CD14-positive monocyte (primary cell): ENCODE data around the gene PAX7. TPM values are rescaled to one million over a fixed set of nuclear protein-coding genes. Genes with fewer than 3 reads are reported as not detected.

Experiments
- DNase-seq, 3 donors: peaks; one replicate each; pipeline ENCODE4 v3.0.0-alpha.2; 2011 to 2022
- H2AFZ ChIP-seq: 2 replicates; pipeline ENCODE4 v1.6.0; 2012; ENCODE audit warnings: mild to moderate bottlenecking, low read depth, low read length, inconsistent platforms; ENCODE audit not compliant: insufficient read depth, poor library complexity, severe bottlenecking
- H3K27ac ChIP-seq, 2 donors: 1 replicate in 1 of 2; 2 replicates in 1 of 2; pipeline ENCODE4 v1.5.1; 2012 to 2013; ENCODE audit warnings: low read length in 2 of 2, control low read depth in 1 of 2, inconsistent platforms in 1 of 2, low read depth in 1 of 2, mild to moderate bottlenecking in 1 of 2
- H3K27me3 ChIP-seq, 2 donors: one replicate each; pipeline versions ENCODE4 v1.6.0 to v1.6.1; 2011 to 2013; ENCODE audit warnings: low read length in 2 of 2; ENCODE audit not compliant: control insufficient read depth in 2 of 2, insufficient read depth in 2 of 2
- H3K36me3 ChIP-seq, 2 donors: replicated peaks in 1 of 2; 1 replicate in 1 of 2; 2 replicates in 1 of 2; pipeline versions ENCODE4 v1.5.1 to v1.6.1; 2012 to 2013; ENCODE audit warnings: low read length in 2 of 2, control low read depth in 1 of 2, inconsistent platforms in 1 of 2, mild to moderate bottlenecking in 1 of 2; ENCODE audit not compliant: insufficient read depth in 2 of 2, control insufficient read depth in 1 of 2
- H3K4me1 ChIP-seq, 2 donors: 1 replicate in 1 of 2; 2 replicates in 1 of 2; pipeline versions ENCODE4 v1.5.1 to v1.6.1; 2012 to 2013; ENCODE audit warnings: low read length in 2 of 2, control low read depth in 1 of 2, inconsistent platforms in 1 of 2, mild to moderate bottlenecking in 1 of 2, moderate library complexity in 1 of 2; ENCODE audit not compliant: insufficient read depth in 2 of 2, control insufficient read depth in 1 of 2
- H3K4me2 ChIP-seq: replicated peaks from 2 replicates; pipeline ENCODE3; 2012; ENCODE audit warnings: low read length, moderate library complexity, mild to moderate bottlenecking; ENCODE audit not compliant: poor library complexity, severe bottlenecking; ENCODE audit errors: extremely low read depth
- H3K4me3 ChIP-seq, 3 experiments: fragments of 200-600 bp in 1 of 3; sonication (generic) in 1 of 3; replicated peaks in 1 of 3; 1 replicate in 2 of 3; 2 replicates in 1 of 3; pipeline ENCODE4 v1.5.1; 2011 to 2013; ENCODE audit warnings: low read length in 3 of 3, mild to moderate bottlenecking in 3 of 3, control low read depth in 2 of 3, low read depth in 2 of 3, inconsistent platforms in 1 of 3, moderate library complexity in 1 of 3
- H3K79me2 ChIP-seq: 2 replicates; pipeline ENCODE4 v1.6.0; 2012; ENCODE audit warnings: mild to moderate bottlenecking, control low read depth, inconsistent platforms, low read length, moderate library complexity; ENCODE audit not compliant: insufficient read depth
- H3K9ac ChIP-seq: 2 replicates; pipeline ENCODE4 v1.6.0; 2017; ENCODE audit warnings: low read length, mild to moderate bottlenecking; ENCODE audit not compliant: insufficient read depth, poor library complexity, severe bottlenecking
- H3K9me3 ChIP-seq, 2 donors: replicated peaks in 1 of 2; 1 replicate in 1 of 2; 2 replicates in 1 of 2; pipeline versions ENCODE4 v1.5.1 to v1.6.1; 2012 to 2013; ENCODE audit warnings: low read length in 2 of 2, control low read depth in 1 of 2; ENCODE audit not compliant: control insufficient read depth in 1 of 2, insufficient read depth in 1 of 2
- H4K20me1 ChIP-seq: 2 replicates; pipeline ENCODE4 v1.6.0; 2012; ENCODE audit warnings: mild to moderate bottlenecking, low read length, control low read depth, moderate library complexity; ENCODE audit not compliant: insufficient read depth
- H3K27ac Mint-ChIP-seq, 7 donors: one replicate each; pipeline ENCODE4 v1.8.0; 2020; ENCODE audit warnings: mild to moderate bottlenecking in 7 of 7, mixed read lengths in 7 of 7, moderate library complexity in 6 of 7, inconsistent platforms in 2 of 7
- H3K27me3 Mint-ChIP-seq, 3 donors: one replicate each; pipeline ENCODE4 v1.8.0; 2021 to 2022; ENCODE audit warnings: low read depth in 3 of 3, mild to moderate bottlenecking in 3 of 3, mixed read lengths in 3 of 3, moderate library complexity in 3 of 3, inconsistent platforms in 1 of 3
- H3K36me3 Mint-ChIP-seq, 2 donors: one replicate each; pipeline ENCODE4 v1.8.0; 2020; ENCODE audit warnings: mixed read lengths in 2 of 2, inconsistent platforms in 1 of 2, mild to moderate bottlenecking in 1 of 2
- H3K4me1 Mint-ChIP-seq: one replicate; pipeline ENCODE4 v1.8.0; 2020; ENCODE audit warnings: mild to moderate bottlenecking, mixed read lengths
- H3K4me3 Mint-ChIP-seq, 2 donors: one replicate each; pipeline ENCODE4 v1.8.0; 2020; ENCODE audit warnings: mild to moderate bottlenecking in 2 of 2, mixed read lengths in 2 of 2, moderate library complexity in 1 of 2
- H3K9me3 Mint-ChIP-seq, 7 donors: one replicate each; pipeline ENCODE4 v1.8.0; 2020 to 2022; ENCODE audit warnings: mixed read lengths in 7 of 7, mild to moderate bottlenecking in 6 of 7, moderate library complexity in 6 of 7, inconsistent platforms in 2 of 7
- WGBS: methylation state at CpG from one replicate; pipeline ENCODE4 v1.1.5; 2013; ENCODE audit warnings: missing lambda C conversion rate; ENCODE audit not compliant: insufficient coverage; 5-methylcytosine and 5-hydroxymethylcytosine counted together
- intact Hi-C, 2 donors: fragments of 100-400 bp; cut with micrococcal nuclease; formaldehyde crosslinking; loops; one replicate each; pipeline versions ENCODE4 v1.15.0 to v1.15.1; 2023
- polyA plus RNA-seq, 3 donors: library from polyadenylated mRNA; depleted of rRNA in 1 of 3; unstranded in 2 of 3; stranded (reverse) in 1 of 3; fragments of 300-500 nt in 2 of 3; fragments of >200 nt in 1 of 3; fragmentation: Illumina TruSeq in 2 of 3; gene quantifications; 1 replicate in 2 of 3; 2 replicates in 1 of 3; pipeline ENCODE4 v1.2.3, GENCODE V29; 2012 to 2021
- TF ChIP-seq, protein P1 (sequence below): fragments of 200-600 bp; IDR thresholded peaks from one replicate; pipeline ENCODE4 v1.8.0; 2022; ENCODE audit warnings: antibody characterized with exemption, mild to moderate bottlenecking

PAX7 gene
- polyA plus RNA-seq, 3 donors: not detected

DNA sequence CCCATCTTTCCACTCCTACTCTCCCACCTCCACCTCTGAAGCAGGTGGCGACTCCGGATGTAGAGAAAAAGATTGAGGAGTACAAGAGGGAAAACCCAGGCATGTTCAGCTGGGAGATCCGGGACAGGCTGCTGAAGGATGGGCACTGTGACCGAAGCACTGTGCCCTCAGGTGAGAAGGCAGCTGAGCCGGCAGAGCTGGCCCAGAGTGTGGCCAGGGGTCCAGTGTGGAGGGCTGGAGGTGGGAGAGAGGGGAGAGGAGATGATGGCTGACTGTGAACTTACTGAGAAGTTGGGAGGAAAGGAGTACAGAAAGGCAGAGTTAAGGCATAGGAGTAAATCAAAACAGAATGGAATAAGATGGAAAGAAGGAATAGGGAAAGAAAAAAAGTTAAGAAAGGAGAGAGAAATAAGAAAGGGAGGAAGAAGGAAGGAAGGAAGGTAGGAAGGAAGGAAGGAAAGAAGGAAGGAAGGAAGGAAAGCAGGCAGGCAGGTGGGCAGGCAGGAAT lies 4.5 kb downstream of the PAX7 start:
- peaks cover 0 to 58% of the 10 kb centered on the region in 2 donors for H3K9me3 ChIP-seq
- H3K4me1 Mint-ChIP-seq: no peaks in the 10 kb centered on the region

DNA sequence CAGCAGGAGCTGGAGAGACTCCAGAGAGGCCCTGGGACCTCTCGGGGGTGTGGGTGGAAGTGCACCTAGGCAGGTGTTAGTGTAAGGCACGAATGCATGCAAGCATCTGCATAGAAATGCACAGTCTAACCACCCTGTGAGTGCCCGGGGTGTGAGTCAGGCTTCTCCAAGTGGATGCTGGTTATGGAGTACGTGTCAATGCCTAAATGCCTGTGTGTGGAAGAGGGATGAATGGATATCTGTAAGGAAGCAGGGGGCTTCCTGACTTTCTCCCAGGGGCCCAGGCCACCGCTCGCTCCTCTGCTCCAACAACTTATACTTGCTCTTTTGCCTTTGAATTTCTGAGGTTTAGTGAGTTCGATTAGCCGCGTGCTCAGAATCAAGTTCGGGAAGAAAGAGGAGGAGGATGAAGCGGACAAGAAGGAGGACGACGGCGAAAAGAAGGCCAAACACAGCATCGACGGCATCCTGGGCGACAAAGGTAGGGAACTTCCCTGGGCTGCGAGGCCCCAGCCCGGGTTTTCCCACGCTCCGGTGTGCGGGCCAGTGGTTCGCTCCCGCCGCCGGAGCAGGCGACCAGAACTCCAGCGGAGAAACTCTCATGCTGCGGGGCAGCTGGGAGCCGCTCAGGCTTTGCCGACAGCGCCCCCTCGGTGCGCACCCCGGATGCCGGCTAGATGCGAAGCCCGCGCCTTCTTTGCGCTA lies 5.4 kb downstream of the PAX7 start:
- no peak overlapping the region for H3K27ac ChIP-seq
- no peak overlapping the region for H2AFZ ChIP-seq
- Mint-ChIP-seq H3K36me3 (peaks cover 3 to 7% of the 10 kb centered on the region in 2 donors), H3K9me3 (peaks cover 0 to 25% (median 14%) of the 10 kb centered on the region in 7 donors), H3K27ac (no peak overlapping the region), H3K27me3 (peaks cover 98 to 100% (median 99%) of the 10 kb centered on the region in 3 donors), H3K4me3 (peak overlapping the region in 1 of 2 donors; percentile 80), H3K4me1 (no peaks in the 10 kb centered on the region)
- H3K36me3 ChIP-seq: no peaks in the 10 kb centered on the region
- H3K9ac ChIP-seq: no peak overlapping the region
- H4K20me1 ChIP-seq: no peaks in the 10 kb centered on the region
- no peak overlapping the region for H3K4me2 ChIP-seq
- DNase-seq: no peak
- peaks cover 87 to 96% of the 10 kb centered on the region in 2 donors for H3K27me3 ChIP-seq
- TF ChIP-seq, protein P1, sequence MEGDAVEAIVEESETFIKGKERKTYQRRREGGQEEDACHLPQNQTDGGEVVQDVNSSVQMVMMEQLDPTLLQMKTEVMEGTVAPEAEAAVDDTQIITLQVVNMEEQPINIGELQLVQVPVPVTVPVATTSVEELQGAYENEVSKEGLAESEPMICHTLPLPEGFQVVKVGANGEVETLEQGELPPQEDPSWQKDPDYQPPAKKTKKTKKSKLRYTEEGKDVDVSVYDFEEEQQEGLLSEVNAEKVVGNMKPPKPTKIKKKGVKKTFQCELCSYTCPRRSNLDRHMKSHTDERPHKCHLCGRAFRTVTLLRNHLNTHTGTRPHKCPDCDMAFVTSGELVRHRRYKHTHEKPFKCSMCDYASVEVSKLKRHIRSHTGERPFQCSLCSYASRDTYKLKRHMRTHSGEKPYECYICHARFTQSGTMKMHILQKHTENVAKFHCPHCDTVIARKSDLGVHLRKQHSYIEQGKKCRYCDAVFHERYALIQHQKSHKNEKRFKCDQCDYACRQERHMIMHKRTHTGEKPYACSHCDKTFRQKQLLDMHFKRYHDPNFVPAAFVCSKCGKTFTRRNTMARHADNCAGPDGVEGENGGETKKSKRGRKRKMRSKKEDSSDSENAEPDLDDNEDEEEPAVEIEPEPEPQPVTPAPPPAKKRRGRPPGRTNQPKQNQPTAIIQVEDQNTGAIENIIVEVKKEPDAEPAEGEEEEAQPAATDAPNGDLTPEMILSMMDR: no peak
- no peaks in the 10 kb centered on the region for H3K79me2 ChIP-seq
- WGBS: 4% methylated on average over 36 of the region's 40 CpGs
- H3K9me3 ChIP-seq: peaks cover 0 to 61% of the 10 kb centered on the region in 2 donors
- intact Hi-C loops: no loop called here
- H3K4me1 ChIP-seq: no peaks in the 10 kb centered on the region
- H3K4me3 ChIP-seq: no peak overlapping the region

More for the DNA sequence above, 4.5 kb downstream of the PAX7 start:
- Histone ChIP-seq H3K4me3 (no peak overlapping the region), H3K79me2 (no peaks in the 10 kb centered on the region), H3K36me3 (no peaks in the 10 kb centered on the region), H2AFZ (no peak overlapping the region), H3K27me3 (peaks cover 88 to 97% of the 10 kb centered on the region in 2 donors), H3K27ac (no peak overlapping the region), H3K9ac (no peak overlapping the region), H3K4me1 (no peaks in the 10 kb centered on the region), H4K20me1 (no peaks in the 10 kb centered on the region), H3K4me2 (no peak overlapping the region)
- H3K36me3 Mint-ChIP-seq: peaks cover 3 to 7% of the 10 kb centered on the region in 2 donors
- no peak overlapping the region for H3K27ac Mint-ChIP-seq
- TF ChIP-seq, protein P1: no peak
- intact Hi-C loops: no loop called here
- no peak for DNase-seq
- H3K9me3 Mint-ChIP-seq: peaks cover 0 to 26% (median 17%) of the 10 kb centered on the region in 7 donors
- H3K27me3 Mint-ChIP-seq: peaks cover 98 to 100% (median 99%) of the 10 kb centered on the region in 3 donors
- H3K4me3 Mint-ChIP-seq: peak overlapping the region in 1 of 2 donors; percentile 80
- WGBS: 4% methylated on average over 2 of the region's 5 CpGs
